Stimulated activated CD8-positive, alpha-beta memory T cell treated with anti-CD3 and anti-CD28 coated beads, Interleukin-15, amount 100 ng/mL, for 48 hours (primary cell): Measurements from ENCODE around the gene BRD1.

Experiments
- DNase-seq, 2 donors: peaks; one replicate each; pipeline ENCODE4 v3.0.0-alpha.2; 2020; ENCODE audit warnings: low read depth in 2 of 2

BRD1 gene

DNA sequence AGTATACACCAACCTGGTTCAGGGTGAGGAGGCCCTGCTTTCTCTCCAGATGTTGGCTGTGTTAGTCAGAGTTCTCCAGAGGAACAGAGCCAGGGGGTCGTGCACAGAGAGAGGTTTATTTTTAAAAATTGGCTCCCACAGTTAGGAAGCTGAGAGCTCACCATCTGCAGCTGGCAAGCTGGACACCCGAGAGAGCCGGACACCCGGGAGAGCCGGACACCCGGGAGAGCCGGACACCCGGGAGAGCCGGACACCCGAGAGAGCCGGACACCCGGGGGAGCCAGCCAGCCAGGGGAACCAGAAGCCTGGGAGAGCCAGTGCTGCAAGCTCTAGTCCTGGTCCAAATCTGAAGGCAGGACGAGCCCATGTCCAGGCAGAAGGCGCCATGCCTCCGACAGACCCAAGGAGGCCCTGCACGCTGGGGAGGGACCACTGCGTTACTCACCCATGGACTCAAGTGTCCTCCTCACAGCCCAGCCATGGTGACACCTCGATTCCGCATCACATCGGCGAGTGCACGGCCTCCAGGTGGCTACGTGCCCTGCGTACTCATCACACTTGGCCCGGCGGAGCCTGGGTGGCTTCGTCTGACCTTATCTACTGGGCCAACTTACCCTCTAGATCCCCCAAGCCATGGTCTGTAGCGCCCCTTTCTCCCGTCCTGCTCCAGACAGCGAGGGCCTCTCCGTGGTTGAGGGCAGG is 99.0 kb downstream of the BRD1 start:
- no peak for DNase-seq

DNA sequence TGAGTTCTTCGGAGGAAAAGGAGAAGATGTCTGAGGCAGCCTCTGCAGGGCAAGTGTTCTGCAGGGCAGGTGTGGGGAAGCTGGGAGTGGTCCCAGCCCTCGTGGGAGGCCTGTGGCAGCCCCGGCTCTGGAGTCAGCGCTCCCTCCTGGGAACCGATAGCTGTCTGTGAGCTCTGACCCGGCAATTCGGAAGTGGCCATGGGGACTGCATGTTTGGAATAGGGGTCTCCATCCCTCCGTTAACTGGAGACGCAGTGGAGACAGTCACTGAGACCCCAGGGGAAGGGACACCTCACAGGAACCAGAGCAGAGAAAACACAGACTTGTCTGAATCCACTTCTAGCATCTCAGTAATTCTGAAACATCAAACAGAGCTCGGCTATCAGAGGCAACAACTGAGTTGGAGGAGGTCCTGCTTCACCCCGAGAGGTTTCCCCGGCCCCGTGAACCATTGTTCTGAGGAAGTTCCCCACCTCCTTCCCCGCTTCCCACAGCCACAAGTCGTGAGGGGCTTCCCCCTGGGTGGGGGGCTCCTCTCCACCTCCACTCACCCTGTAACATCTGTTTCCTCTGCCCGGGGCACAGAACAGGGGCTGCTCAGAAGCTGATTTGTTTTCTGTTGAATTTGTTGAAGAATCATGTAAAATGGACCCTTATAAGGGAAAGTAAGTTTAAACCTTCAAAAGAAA is 99.6 kb downstream of the BRD1 start:
- DNase-seq, result no peak

DNA sequence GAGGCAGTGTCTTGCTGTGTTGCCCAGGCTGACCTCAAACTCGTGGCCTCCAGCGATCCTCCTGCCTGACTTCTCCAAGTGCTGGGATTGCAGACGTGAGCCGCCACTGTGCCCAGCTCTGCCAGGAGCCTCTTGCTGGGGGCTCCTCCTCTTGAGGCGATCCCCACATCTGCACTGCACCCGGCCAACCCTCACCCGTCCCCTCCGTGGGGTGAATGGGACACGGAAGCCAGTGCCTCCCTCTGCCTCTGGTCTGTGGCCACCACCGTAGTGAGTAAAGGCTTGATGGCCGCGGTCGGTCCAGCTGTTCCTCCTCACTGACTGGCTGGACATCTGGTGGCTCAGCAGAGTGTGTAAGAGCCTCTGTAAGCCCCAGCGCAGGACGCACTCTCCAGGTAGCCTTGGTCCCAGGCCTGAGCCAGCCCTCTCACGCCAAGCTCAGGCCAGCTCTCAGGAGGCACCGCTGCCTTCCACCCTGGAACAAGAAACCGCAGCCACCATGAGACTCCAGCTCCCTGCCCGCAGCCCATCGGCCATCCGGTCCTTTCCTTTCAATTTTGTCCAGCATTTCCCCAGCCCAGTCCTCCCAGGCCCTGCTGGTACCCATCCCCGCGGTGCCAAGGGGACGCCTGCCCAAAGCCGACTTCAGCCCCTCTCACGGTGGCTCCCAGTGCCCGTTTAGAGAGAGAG is 100.3 kb downstream of the BRD1 start:
- no peak for DNase-seq

DNA sequence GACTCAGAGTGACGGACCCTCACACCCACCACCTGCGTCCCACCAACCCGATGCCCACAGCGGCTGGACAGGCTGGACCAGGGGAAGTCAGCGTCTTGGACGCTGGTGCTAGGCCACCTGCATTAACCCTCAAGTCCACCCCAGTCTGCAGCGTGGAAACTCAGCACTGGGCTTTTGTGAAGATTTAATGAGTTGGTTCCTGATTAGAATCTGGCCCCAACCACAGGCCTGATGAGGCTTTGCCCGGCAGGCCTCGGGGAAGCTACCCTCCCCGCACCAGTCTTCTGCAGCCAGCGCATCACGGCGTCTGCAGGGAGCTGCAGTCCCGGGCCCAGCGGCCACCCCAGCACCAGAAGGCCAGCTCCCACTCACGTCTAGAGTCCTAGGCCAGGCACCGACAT is 101.0 kb downstream of the BRD1 start:
- no peak for DNase-seq

DNA sequence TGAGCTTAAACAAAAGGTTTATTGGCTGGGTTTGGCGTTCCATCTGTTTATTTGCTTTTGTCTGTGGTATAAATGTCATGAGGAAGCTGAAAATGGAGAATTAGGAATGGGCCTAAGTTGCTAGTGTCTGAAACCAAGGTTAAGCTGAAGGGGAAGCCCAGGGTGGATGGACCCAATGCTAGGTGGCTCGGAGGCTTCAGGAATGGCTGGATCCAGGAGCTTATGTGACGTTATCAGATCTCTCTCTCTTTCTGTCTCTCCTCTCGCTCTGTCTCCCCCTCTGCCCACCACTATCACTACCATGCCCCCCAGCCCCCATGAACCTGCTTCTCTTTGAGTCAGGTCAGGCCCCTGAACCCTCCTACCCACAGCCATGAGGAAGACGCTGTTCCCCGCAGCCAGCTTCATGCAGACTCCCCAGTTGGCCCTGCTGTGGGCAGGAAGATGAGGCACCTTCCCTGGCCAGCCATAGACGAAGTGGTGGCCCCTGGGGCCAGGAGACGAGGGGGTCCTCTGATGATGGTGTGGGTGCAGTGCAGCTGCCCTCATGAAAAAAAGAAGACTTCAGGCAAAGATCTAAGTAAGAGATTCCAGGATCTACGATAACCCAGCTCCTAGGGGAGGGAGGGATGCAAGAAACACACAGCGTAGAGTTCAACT is 101.5 kb downstream of the BRD1 start:
- DNase-seq, result no peak

DNA sequence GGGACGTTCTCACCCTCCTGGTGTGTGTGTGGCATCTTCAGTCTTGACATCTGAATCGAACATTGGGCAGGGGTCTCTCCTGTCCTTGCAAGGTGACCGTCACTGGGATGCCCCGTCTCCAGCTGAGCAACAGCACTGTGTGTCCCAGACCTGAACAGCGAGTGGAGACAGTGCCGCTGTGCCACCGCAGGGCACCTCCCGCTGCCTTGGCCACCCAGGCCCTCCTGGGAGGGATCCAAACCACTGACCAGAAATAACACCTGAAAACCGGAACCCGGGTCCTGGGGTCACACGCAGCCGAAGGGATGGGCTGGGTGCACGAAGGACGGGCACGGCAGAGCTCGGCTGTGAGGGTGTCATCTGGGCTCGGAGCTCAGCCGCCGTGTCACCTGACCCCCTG is 102.2 kb downstream of the BRD1 start:
- no peak for DNase-seq

DNA sequence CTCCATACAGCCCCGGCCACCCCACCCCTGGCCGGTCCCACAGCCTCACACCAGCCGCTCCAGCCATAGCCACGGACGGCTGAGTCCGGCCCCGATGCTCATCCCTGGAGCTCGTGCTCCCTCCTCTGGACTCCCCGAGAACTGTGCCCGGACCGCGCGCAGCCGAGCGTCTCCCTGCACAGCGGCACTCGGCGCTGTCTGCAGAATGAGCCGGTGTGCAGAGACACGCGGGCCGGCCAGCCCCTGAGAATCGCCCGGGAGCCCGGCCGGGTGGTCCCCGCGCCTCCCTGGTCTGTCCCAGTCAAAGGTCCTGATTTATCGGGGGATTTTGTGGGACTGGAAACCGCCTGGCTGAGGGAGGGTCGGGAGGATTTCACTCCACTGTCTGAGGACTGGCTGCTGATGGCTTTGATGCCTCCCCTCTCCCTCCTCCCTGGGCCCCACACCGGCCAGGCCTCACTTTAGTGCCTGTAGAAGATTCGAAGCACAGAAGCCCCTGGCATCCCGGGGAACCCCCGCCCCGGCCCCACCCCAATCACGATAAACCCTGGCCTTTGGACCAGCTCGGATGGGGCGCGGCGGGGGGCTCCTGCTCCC is 102.7 kb downstream of the BRD1 start:
- DNase-seq, result peak; percentile 53 to 54

DNA sequence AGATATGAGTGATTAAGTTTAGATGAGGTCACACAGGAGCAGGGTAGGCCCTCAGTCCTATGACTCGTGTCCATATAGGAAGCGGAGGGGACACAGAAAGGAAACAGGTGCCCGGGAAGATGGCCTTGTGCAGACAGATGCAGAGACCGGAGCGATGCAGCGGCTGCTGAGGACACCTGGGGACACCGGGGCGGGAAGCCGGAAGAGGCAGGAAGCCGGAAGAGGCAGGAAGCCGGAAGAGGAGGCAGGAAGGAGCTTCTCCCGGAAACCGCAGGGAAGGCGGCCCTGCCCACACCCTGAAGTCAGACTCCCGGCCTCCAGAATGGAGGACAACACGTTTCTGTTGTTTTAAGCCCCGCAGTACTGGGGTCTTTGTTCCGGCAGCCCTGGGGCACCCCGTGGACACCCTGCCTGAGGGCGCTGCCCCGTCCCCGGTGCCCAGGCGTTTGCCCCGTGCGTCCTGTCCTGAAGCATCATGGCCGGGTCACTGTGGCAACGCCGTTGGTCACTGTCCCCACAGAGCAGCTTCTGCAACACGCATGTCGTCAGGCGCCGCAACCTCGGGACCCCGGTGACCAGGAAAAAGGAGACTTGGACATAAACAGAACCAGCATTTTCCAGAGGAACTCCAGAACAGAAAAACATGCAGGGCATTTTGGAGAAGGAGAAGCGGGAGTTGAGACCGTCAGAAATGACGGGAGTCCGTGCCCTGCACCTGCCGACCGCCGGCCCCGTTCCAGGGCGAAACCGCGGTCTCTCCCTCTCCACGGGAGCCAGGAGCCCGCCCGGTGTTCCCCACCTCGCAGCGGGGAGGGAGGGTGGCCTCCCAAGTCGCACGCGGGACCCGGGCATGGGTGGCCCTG is 103.4 kb downstream of the BRD1 start:
- DNase-seq, result peak in 1 of 2 donors; percentile 20

DNA sequence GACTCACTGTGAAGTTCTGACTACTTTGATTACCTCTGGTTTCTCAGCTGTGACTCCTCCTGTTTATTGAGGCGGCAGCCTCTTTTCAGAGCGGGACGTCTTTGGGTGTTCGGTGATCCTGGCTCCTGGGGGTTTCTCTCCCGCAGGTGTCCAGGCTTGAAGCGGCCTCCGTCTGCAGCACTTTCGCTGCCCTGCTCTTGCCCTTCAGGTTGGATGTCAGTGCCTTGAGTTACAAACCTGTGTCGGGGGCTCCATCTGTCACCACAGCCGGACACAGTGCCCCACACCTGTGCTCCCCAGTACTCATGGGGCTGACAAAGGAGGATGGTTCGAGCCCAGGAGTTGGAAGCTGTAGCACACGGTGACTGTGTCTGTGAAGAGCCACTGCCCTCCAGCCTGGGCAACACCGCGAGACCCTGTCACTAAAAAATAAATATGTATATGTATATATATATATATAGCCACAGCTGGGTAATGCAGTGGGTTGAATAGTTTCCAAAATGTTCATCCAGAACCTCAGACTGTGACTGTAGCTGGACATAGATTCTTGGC is 104.1 kb downstream of the BRD1 start:
- no peak for DNase-seq
